Mesenchymal stem cell (in vitro differentiated cells and primary cell): ENCODE results near the gene XG.

ENCODE experiments used
- DNase-seq: peaks from one replicate; pipeline ENCODE4 v3.0.0-alpha.2; 2013
- H2AFZ ChIP-seq: one replicate; pipeline ENCODE4 v1.6.1; 2013; ENCODE audit warnings: low read depth, mild to moderate bottlenecking, control low read depth, inconsistent platforms, low read length, moderate library complexity
- H2AK5ac ChIP-seq: 2 replicates; pipeline ENCODE4 v1.6.1; 2013; ENCODE audit warnings: low read length, moderate library complexity, mild to moderate bottlenecking, inconsistent platforms; ENCODE audit not compliant: severe bottlenecking
- H2BK120ac ChIP-seq: one replicate; pipeline ENCODE4 v1.6.1; 2013; ENCODE audit warnings: low read depth, mild to moderate bottlenecking, inconsistent platforms, low read length, moderate library complexity
- H2BK12ac ChIP-seq, 2 experiments: one replicate each; pipeline ENCODE4 v1.6.1; 2013; ENCODE audit warnings: inconsistent platforms in 2 of 2, low read length in 2 of 2, mild to moderate bottlenecking in 2 of 2, moderate library complexity in 2 of 2, control low read depth in 1 of 2
- H2BK15ac ChIP-seq: one replicate; pipeline ENCODE4 v1.6.1; 2013; ENCODE audit warnings: mild to moderate bottlenecking, low read depth, inconsistent platforms; ENCODE audit not compliant: poor library complexity, severe bottlenecking
- H2BK5ac ChIP-seq: 2 replicates; pipeline ENCODE4 v1.6.1; 2013; ENCODE audit warnings: low read depth, mild to moderate bottlenecking, low read length, control low read depth, inconsistent platforms; ENCODE audit not compliant: poor library complexity, severe bottlenecking
- H3K14ac ChIP-seq, 2 experiments: one replicate each; pipeline ENCODE4 v1.6.1; 2013; ENCODE audit warnings: inconsistent platforms in 2 of 2, low read length in 2 of 2, control low read depth in 1 of 2, mild to moderate bottlenecking in 1 of 2, moderate library complexity in 1 of 2
- H3K18ac ChIP-seq, 2 experiments: one replicate each; pipeline ENCODE4 v1.6.1; 2013; ENCODE audit warnings: inconsistent platforms in 2 of 2, low read length in 2 of 2, control low read depth in 1 of 2, low read depth in 1 of 2, mild to moderate bottlenecking in 1 of 2
- H3K23ac ChIP-seq, 2 experiments: one replicate each; pipeline ENCODE4 v1.6.1; 2013; ENCODE audit warnings: inconsistent platforms in 2 of 2, low read length in 2 of 2, mild to moderate bottlenecking in 2 of 2, moderate library complexity in 2 of 2, control low read depth in 1 of 2
- H3K27ac ChIP-seq: 2 replicates; pipeline ENCODE4 v1.5.1; 2013; ENCODE audit warnings: mild to moderate bottlenecking, moderate library complexity, low read length, control low read depth, inconsistent platforms; ENCODE audit not compliant: poor library complexity, severe bottlenecking
- H3K27me3 ChIP-seq, 2 experiments: 2 replicates each; pipeline versions ENCODE4 v1.6.1 to v1.7.0; 2013; ENCODE audit warnings: low read length in 2 of 2, mild to moderate bottlenecking in 2 of 2, moderate library complexity in 2 of 2, control low read depth in 1 of 2, inconsistent platforms in 1 of 2; ENCODE audit not compliant: control insufficient read depth in 1 of 2, insufficient read depth in 1 of 2
- H3K36me3 ChIP-seq, 2 experiments: 2 replicates each; pipeline versions ENCODE4 v1.6.1 to v1.7.0; 2013; ENCODE audit warnings: low read length in 2 of 2, control low read depth in 1 of 2, inconsistent platforms in 1 of 2, low read depth in 1 of 2, mild to moderate bottlenecking in 1 of 2; ENCODE audit not compliant: insufficient read depth in 2 of 2, control insufficient read depth in 1 of 2
- H3K4ac ChIP-seq, 2 experiments: one replicate each; pipeline ENCODE4 v1.6.1; 2013; ENCODE audit warnings: inconsistent platforms in 2 of 2, low read length in 2 of 2, mild to moderate bottlenecking in 2 of 2, moderate library complexity in 2 of 2, control low read depth in 1 of 2, low read depth in 1 of 2
- H3K4me1 ChIP-seq: 2 replicates; pipeline ENCODE4 v1.6.1; 2013; ENCODE audit warnings: low read depth, low read length, control low read depth; ENCODE audit not compliant: control insufficient read depth, insufficient read depth
- H3K4me2 ChIP-seq: 2 replicates; pipeline ENCODE4 v1.6.1; 2013; ENCODE audit warnings: low read length, mild to moderate bottlenecking, inconsistent platforms; ENCODE audit not compliant: poor library complexity, severe bottlenecking
- H3K4me3 ChIP-seq, 2 experiments: 2 replicates each; pipeline versions ENCODE4 v1.5.1 to v1.7.0; 2013; ENCODE audit warnings: low read length in 2 of 2, mild to moderate bottlenecking in 2 of 2, control low read depth in 1 of 2, low read depth in 1 of 2; ENCODE audit not compliant: insufficient read depth in 1 of 2
- H3K79me1 ChIP-seq: replicated peaks from 2 replicates; pipeline ENCODE4 v1.6.1; 2013; ENCODE audit warnings: mild to moderate bottlenecking, control low read depth, low read length, inconsistent platforms; ENCODE audit not compliant: poor library complexity, severe bottlenecking
- H3K9ac ChIP-seq: 2 replicates; pipeline ENCODE4 v1.7.0; 2013; ENCODE audit warnings: mild to moderate bottlenecking, low read length, moderate library complexity
- H3K9me3 ChIP-seq: 2 replicates; pipeline ENCODE4 v1.7.0; 2013; ENCODE audit warnings: mild to moderate bottlenecking, low read length; ENCODE audit not compliant: control insufficient read depth
- H4K8ac ChIP-seq: one replicate; pipeline ENCODE4 v1.6.1; 2013; ENCODE audit warnings: inconsistent platforms, mild to moderate bottlenecking, low read length, moderate library complexity
- H4K91ac ChIP-seq: one replicate; pipeline ENCODE4 v1.6.1; 2013; ENCODE audit warnings: mild to moderate bottlenecking, low read length, inconsistent platforms
- WGBS: methylation state at CpG from one replicate; pipeline ENCODE4 v1.1.7; 2013; ENCODE audit warnings: mixed read lengths; 5-methylcytosine and 5-hydroxymethylcytosine counted together

XG gene

GRCh38 chrX:2715066-2715600, 36.7 kb upstream of the XG start:
- H2AFZ ChIP-seq: no peak overlapping the region
- H3K9me3 ChIP-seq: no peaks in the 10 kb centered on the region
- 65% methylated on average over 8 of the region's 11 CpGs for WGBS
- H3K4ac ChIP-seq: peak overlapping the region in 1 of 2 experiments; percentile 54
- no peak overlapping the region for H3K14ac ChIP-seq
- H3K18ac ChIP-seq: peak overlapping the region in 1 of 2 experiments; percentile 18
- H3K4me3 ChIP-seq: no peak overlapping the region
- no peak for DNase-seq
- no peak overlapping the region for H3K4me2 ChIP-seq
- peaks cover 38% of the 10 kb centered on the region for H3K79me1 ChIP-seq
- peaks cover 11% of the 10 kb centered on the region for H3K4me1 ChIP-seq
- H2BK12ac ChIP-seq: no peak overlapping the region
- no peak overlapping the region for H4K8ac ChIP-seq
- no peak overlapping the region for H4K91ac ChIP-seq
- H3K27me3 ChIP-seq: no peaks in the 10 kb centered on the region
- H2BK120ac ChIP-seq: no peak overlapping the region
- H2BK15ac ChIP-seq: no peak overlapping the region
- no peak overlapping the region for H2AK5ac ChIP-seq
- no peak overlapping the region for H3K27ac ChIP-seq
- peaks cover 41 to 86% of the 10 kb centered on the region in 2 experiments for H3K36me3 ChIP-seq
- H3K23ac ChIP-seq: peak overlapping the region in 1 of 2 experiments; percentile 85
- H2BK5ac ChIP-seq: no peak overlapping the region
- H3K9ac ChIP-seq: no peak overlapping the region

- H3K4ac ChIP-seq: no peak overlapping the region
- no peak overlapping the region for H2BK12ac ChIP-seq
- no peak overlapping the region for H2BK120ac ChIP-seq
- DNase-seq: no peak
- no peaks in the 10 kb centered on the region for H3K9me3 ChIP-seq
- H3K4me3 ChIP-seq: no peak overlapping the region
- no peak overlapping the region for H3K4me2 ChIP-seq
- H2BK5ac ChIP-seq: no peak overlapping the region
- H3K27ac ChIP-seq: peak overlapping the region; percentile 10
- H2AFZ ChIP-seq: no peak overlapping the region
- H3K23ac ChIP-seq: no peak overlapping the region
- no peak overlapping the region for H3K9ac ChIP-seq
- no peak overlapping the region for H2BK15ac ChIP-seq
- H3K14ac ChIP-seq: no peak overlapping the region
- H3K4me1 ChIP-seq: peaks cover 10% of the 10 kb centered on the region
- H3K27me3 ChIP-seq: no peaks in the 10 kb centered on the region
- H3K36me3 ChIP-seq: peaks cover 46 to 99% of the 10 kb centered on the region in 2 experiments
- H3K18ac ChIP-seq: no peak overlapping the region
- 92% methylated on average over 5 of the region's 5 CpGs for WGBS
- no peak overlapping the region for H4K8ac ChIP-seq
- no peak overlapping the region for H4K91ac ChIP-seq
- no peak overlapping the region for H2AK5ac ChIP-seq
- peaks cover 39% of the 10 kb centered on the region for H3K79me1 ChIP-seq
Measured at GRCh38 chrX:2717312-2717711, 34.5 kb upstream of the XG start.

- H3K36me3 ChIP-seq: peaks cover 46 to 99% of the 10 kb centered on the region in 2 experiments
- no peaks in the 10 kb centered on the region for H3K27me3 ChIP-seq
- H2BK120ac ChIP-seq: no peak overlapping the region
Measured at GRCh38 chrX:2718821-2719220, 33.0 kb upstream of the XG start.

GRCh38 chrX:2719774-2720447, 31.9 kb upstream of the XG start:
- Histone ChIP-seq H3K23ac (no peak overlapping the region), H2AK5ac (no peak overlapping the region), H3K4me2 (no peak overlapping the region), H3K27ac (no peak overlapping the region), H4K8ac (no peak overlapping the region), H2BK12ac (no peak overlapping the region), H3K4ac (no peak overlapping the region), H4K91ac (no peak overlapping the region), H2BK120ac (no peak overlapping the region), H2BK15ac (no peak overlapping the region), H2AFZ (no peak overlapping the region), H3K18ac (no peak overlapping the region), H3K9ac (no peak overlapping the region), H3K79me1 (peaks cover 41% of the 10 kb centered on the region), H3K4me3 (no peak overlapping the region), H3K4me1 (peaks cover 8% of the 10 kb centered on the region), H3K36me3 (peaks cover 53 to 98% of the 10 kb centered on the region in 2 experiments), H3K9me3 (no peaks in the 10 kb centered on the region), H3K27me3 (no peaks in the 10 kb centered on the region), H3K14ac (no peak overlapping the region), H2BK5ac (no peak overlapping the region)
- WGBS: over 99% methylated on average over 9 of the region's 10 CpGs
- DNase-seq: no peak

More at GRCh38 chrX:2718821-2719220, 33.0 kb upstream of the XG start:
- Histone ChIP-seq H2AK5ac (no peak overlapping the region), H3K14ac (no peak overlapping the region), H3K4ac (no peak overlapping the region), H4K91ac (no peak overlapping the region), H3K23ac (no peak overlapping the region), H3K27ac (no peak overlapping the region), H2BK5ac (no peak overlapping the region), H3K4me3 (no peak overlapping the region), H3K4me2 (no peak overlapping the region), H2AFZ (no peak overlapping the region), H3K79me1 (peaks cover 41% of the 10 kb centered on the region), H2BK15ac (no peak overlapping the region), H2BK12ac (no peak overlapping the region), H3K9me3 (no peaks in the 10 kb centered on the region), H3K9ac (no peak overlapping the region), H4K8ac (no peak overlapping the region), H3K4me1 (peaks cover 8% of the 10 kb centered on the region), H3K18ac (no peak overlapping the region)
- 100% methylated on average over 1 of the region's 2 CpGs for WGBS
- DNase-seq: no peak
